Kidney capillary endothelial cell (primary cell): Measurements from ENCODE around the gene SYCE3.

Experiments
- DNase-seq: peaks from one replicate; pipeline ENCODE4 v3.0.0-alpha.2; 2018; ENCODE audit warnings: low spot score

SYCE3 gene

GRCh38 chr22:50576070-50576469 lies 13.4 kb upstream of the SYCE3 start:
- peak; percentile 63 for DNase-seq

GRCh38 chr22:50575426-50575941 lies 12.8 kb upstream of the SYCE3 start:
- DNase-seq = no peak

GRCh38 chr22:50574383-50574755 lies 11.7 kb upstream of the SYCE3 start:
- DNase-seq = no peak

- DNase-seq = no peak
These were observed 11.0 kb upstream of the SYCE3 start for GRCh38 chr22:50573491-50574382.

- DNase-seq = no peak
These were observed 10.2 kb upstream of the SYCE3 start for GRCh38 chr22:50572965-50573364.

- no peak for DNase-seq
These were observed 8.8 kb upstream of the SYCE3 start for GRCh38 chr22:50571264-50572175.

- DNase-seq = no peak
These were observed 8.1 kb upstream of the SYCE3 start for GRCh38 chr22:50570861-50571260.

- DNase-seq = no peak
These were observed 7.3 kb upstream of the SYCE3 start for GRCh38 chr22:50569896-50570535.

- DNase-seq = no peak
These were observed 6.3 kb upstream of the SYCE3 start for GRCh38 chr22:50569041-50569459.

GRCh38 chr22:50568626-50569025 lies 5.9 kb upstream of the SYCE3 start:
- no peak for DNase-seq

- no peak for DNase-seq
These were observed 5.1 kb upstream of the SYCE3 start for GRCh38 chr22:50567721-50568252.

GRCh38 chr22:50564289-50564688 lies 1.6 kb upstream of the SYCE3 start:
- DNase-seq = no peak

- DNase-seq = no peak
These were observed 868 bp upstream of the SYCE3 start for GRCh38 chr22:50563413-50564160.

- no peak for DNase-seq
These were observed 1.0 kb downstream of the SYCE3 start for GRCh38 chr22:50561401-50562358.

- DNase-seq = no peak
These were observed 2.7 kb downstream of the SYCE3 start for GRCh38 chr22:50560034-50560433.

- DNase-seq = no peak
These were observed 6.0 kb downstream of the SYCE3 start for GRCh38 chr22:50556703-50557102.

GRCh38 chr22:50553310-50553709 lies 9.4 kb downstream of the SYCE3 start:
- DNase-seq = no peak

- DNase-seq = no peak
These were observed 11.5 kb downstream of the SYCE3 start for GRCh38 chr22:50551160-50551752.

GRCh38 chr22:50550395-50550794 lies 12.3 kb downstream of the SYCE3 start:
- no peak for DNase-seq
